ENCODE results near the gene SCIMP.

DNA sequence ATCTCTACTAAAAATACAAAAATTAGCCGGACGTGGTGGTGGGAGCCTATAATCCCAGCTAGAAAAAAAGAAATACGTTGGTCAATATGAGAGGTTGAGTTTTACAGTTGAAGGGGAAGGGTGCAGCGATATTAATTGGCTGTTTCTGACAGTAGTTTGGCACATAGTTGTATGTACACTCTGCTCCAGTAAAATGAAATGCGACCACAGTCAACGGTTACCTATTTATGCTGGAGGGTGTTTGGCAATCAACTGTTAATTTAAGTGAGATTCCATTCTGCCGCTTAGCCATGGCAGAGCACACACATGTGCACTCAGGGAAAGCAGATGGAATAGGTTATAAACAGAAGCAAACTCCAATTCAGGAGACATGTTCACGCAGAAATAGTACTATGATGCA lies 33.6 kb downstream of the SCIMP start:
- TF ChIP-seq, protein P1, sequence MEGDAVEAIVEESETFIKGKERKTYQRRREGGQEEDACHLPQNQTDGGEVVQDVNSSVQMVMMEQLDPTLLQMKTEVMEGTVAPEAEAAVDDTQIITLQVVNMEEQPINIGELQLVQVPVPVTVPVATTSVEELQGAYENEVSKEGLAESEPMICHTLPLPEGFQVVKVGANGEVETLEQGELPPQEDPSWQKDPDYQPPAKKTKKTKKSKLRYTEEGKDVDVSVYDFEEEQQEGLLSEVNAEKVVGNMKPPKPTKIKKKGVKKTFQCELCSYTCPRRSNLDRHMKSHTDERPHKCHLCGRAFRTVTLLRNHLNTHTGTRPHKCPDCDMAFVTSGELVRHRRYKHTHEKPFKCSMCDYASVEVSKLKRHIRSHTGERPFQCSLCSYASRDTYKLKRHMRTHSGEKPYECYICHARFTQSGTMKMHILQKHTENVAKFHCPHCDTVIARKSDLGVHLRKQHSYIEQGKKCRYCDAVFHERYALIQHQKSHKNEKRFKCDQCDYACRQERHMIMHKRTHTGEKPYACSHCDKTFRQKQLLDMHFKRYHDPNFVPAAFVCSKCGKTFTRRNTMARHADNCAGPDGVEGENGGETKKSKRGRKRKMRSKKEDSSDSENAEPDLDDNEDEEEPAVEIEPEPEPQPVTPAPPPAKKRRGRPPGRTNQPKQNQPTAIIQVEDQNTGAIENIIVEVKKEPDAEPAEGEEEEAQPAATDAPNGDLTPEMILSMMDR (conservative IDR thresholded peaks at IDR 0.05), result no peak
- TF ChIP-seq ZFX (IDR thresholded peaks at IDR 0.05), result no peak

Measured in C4-2B (cell line).